CD4-positive, alpha-beta T cell treated with Interferon alpha-2 for 1 hour (primary cell): Measurements from ENCODE around the gene HNRNPH1.
"Not testable (repeated sequence)": the region's sequence is repeated elsewhere in the genome, so short reads cannot be mapped to it uniquely, and the experiment has no call there.

Experiments used
- DNase-seq, 2 donors: peaks; one replicate each; pipeline ENCODE4 v3.0.0-alpha.2; 2020 to 2022

Gene HNRNPH1

GRCh38 chr5:179623003-179623905, at the start of gene HNRNPH1:
HNRNPH1 (minus strand) TSS chr5:179623671; CDS start chr5:179623133, 538 bp downstream.
- DNase-seq: peak; percentile 99

GRCh38 chr5:179668391-179668790, 44.9 kb upstream of the HNRNPH1 start:
- peak; percentile 29 to 55 for DNase-seq

GRCh38 chr5:179661647-179662046, 38.2 kb upstream of the HNRNPH1 start:
- not testable (repeated sequence) for DNase-seq

GRCh38 chr5:179658179-179658856, 34.8 kb upstream of the HNRNPH1 start:
- DNase-seq: not testable (repeated sequence)

DNA sequence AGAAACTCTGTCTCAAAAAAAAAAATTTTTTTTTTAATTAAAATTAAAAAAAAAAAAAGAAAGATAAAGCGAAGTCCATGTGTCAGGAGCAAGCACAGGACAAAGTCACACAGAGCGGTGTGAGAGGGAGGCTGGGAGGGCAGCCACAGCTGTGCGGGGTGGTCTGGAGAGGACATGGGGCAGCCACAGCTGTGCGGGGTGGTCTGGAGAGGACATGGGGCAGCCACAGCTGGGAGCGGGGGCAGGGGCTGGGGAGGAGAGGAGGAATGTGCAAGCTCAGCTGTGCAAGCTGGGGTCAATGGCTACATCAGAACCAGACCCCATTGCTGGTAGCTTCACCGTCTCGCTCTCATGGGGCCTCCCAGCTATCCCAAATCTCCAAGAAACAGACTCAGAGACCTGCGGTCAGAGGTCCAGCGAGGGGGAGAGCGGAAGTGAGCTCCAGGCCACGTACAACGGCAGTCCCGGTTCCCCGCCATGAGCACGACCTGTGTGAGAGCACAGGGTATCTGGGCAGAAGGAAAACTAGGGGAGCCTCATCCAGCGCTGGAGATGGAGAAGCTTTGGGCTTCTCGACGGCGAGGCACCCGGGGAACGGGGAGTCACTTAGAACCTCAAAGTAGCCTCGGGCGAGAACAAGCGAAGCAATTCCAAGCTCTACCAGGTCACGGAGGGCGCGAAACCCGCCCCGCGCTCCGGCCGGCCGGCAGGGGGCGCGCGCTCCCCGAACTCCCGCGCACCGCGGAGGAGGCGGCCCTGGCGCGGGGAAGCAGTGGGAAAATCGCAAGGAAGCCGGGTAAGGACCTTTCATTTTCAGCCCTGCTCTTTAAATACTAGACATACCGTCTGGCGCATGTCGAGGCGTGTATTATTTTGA, 34.1 kb upstream of the HNRNPH1 start:
- not testable (repeated sequence) for DNase-seq

DNA sequence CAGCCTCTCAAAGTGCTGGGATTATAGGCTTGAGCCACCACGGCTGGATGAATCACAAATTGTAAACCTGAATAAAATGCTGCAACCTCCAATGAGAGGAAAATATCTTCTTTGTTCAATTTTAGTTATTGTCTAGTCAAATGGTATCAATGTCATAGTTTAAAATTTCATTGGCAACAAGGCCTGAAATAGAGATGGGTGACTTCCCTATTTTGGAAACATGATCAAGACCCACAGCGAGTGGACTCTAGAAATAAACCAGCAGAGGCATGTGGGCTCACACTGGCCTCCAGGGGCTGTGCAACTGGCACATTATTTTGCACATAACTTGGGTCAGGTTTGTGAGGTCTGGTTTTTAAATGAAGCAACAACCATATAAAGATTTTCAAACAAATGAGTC, 29.7 kb upstream of the HNRNPH1 start:
- DNase-seq: not testable (repeated sequence)

DNA sequence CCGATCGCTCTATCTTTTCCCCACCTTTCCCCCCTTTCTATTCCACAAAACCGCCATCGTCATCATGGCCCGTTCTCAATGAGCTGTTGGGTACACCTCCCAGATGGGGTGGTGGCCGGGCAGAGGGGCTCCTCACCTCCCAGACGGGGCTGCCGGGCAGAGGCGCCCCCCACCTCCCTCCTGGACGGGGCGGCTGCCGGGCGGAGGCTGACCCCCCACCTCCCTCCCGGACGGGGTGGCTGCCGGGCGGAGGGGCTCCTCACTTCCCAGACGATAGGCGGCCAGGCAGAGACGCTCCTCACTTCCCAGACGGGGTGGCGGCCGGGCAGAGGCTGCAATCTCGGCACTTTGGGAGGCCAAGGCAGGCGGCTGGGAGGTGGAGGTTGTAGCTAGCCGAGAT, 26.8 kb upstream of the HNRNPH1 start:
- DNase-seq: not testable (repeated sequence)

DNA sequence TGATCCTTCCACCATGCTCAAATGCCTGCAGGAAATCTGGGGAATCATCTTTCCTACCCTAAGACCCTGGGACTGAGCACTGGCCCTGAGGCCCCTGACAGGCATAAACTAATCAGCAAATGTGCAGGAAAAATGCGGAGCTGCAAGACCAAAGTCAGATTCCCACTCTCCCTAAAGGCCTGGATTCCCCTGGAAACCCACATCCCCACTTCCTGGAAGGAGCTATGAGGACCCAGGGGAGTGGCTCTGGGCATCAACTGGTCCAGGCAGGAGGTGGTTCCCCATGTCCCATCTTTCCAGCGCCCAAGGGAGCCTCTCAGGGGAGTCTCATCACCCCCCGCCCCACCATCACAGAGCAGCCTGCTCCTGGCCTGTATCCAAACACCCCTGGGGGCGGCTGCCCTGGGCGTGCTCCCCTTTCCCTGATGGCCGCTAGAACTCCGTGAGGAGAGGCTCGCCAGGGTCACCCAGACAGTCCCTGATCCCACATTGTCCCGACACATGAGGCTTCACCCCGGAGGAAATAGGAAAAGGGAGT, 25.8 kb upstream of the HNRNPH1 start:
- not testable (repeated sequence) for DNase-seq

- no peak for DNase-seq
These were observed 24.9 kb upstream of the HNRNPH1 start for GRCh38 chr5:179648410-179648809.

DNA sequence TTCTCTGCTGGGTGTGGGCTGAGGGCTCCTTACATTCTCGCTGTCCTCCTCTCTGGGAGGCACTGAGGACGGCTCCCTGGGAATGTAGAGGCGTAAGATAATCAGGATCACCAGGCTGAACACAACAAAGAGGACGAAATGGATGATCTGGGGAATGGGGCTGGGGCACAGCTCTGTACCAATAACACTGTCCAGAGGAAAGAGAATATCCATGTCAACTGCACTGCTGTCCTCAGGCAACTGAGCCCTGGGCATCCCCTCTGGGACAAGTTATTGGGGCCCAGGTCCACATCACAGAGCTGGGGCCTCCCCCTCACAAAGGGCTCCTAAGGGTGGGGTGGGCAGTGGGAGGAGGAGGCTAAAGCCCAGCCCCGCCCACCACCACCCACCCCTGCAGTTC, 21.3 kb upstream of the HNRNPH1 start:
- not testable (repeated sequence) for DNase-seq

- not testable (repeated sequence) for DNase-seq
These were observed 19.9 kb upstream of the HNRNPH1 start for GRCh38 chr5:179643141-179643920.

GRCh38 chr5:179642626-179643025, 19.2 kb upstream of the HNRNPH1 start:
- not testable (repeated sequence) for DNase-seq

DNA sequence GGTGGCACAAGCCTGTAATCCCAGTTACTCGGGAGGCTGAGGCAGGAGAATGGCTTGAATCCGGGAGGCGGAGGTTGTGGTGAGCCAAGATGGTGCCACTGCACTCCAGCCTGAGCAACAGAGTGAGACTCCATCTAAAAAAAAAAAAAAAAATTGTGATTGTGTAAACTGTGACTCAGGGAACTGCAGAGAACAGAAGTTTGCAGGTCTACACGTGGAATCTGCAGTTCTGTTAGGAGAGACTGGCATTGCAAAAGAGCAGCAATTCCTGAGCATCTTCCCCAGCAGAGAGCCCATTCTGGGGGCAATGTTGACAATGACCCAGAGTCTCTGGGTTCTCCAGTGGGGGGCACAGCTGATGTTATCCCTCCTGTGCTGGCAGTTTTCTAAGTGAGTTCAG, 18.3 kb upstream of the HNRNPH1 start:
- not testable (repeated sequence) for DNase-seq

DNA sequence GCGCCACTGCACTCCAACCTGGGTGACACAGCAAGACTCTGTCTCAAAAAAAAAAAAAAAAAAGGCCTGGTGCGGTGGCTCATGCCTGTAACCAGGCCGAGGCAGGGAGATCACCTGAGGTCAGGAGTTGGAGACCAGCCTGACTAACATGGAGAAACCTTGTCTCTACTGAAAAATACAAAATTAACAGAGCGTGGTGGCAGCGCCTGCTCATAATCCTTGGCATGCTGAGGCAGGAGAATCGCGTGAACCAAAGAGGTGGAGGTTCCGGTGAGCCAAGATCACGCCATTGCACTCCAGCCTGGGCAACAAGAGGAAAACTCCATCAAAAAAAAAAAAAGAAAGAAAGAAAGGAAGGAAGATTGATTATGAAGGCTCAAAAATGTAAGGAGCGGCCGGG, 15.8 kb upstream of the HNRNPH1 start:
- not testable (repeated sequence) for DNase-seq

GRCh38 chr5:179634370-179635172, 11.1 kb upstream of the HNRNPH1 start:
- not testable (repeated sequence) for DNase-seq

DNA sequence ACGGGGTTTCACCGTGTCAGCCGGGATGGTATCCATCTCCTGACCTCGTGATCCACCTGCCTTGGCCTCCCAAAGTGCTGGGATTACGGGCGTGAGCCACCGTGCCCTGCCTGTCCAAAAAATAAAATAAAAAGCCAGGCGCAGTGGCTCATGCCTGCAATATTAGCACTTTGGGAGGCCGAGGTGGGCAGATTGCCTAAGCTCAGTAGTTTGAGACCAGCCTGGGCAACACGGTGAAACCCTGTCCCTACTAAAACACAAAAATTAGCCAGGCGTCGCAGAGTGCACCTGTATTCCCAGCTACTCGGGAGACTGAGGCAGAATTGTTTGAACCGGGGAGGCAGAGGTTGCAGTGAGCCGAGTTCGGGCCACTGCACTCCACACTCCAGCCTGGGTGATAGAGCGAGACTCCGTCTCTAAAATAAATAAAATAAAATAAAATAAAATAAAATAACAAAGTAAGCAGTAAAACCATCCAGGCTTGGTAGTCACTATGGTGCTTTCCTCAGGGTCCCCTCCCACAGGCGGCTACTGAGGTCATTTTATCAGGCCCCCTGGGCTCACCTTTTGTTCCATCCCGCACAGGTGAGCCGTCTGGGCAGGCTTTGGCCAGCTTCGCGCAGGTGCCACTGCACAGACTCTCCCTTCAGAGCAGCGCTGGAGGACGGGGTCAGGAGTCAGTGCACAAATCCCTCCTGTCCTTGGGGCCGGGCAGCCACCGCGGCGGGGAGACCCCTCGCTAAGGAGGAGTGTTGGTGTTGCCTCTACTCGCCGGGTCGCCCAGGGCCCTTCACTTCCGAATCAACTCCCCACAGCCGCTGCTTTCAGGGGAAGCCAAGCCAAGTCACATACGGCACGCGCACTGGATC, 10.3 kb upstream of the HNRNPH1 start:
- DNase-seq: not testable (repeated sequence)

- no peak for DNase-seq
These were observed 1.4 kb upstream of the HNRNPH1 start for GRCh38 chr5:179624841-179625271.

- peak; percentile 43 to 50 for DNase-seq
These were observed 653 bp upstream of the HNRNPH1 start for GRCh38 chr5:179623906-179624741.
